WTC11 (cell line): ENCODE data around the gene ADIPOR2. TPM values are rescaled to one million over a fixed set of nuclear protein-coding genes. Genes with fewer than 3 reads are reported as not detected.

Source experiments
- ATAC-seq: fragments of 200-7000 bp; cut with Tn5 transposase; 2 replicates; pipeline ENCODE4 v1.10.0; 2021; ENCODE audit warnings: mild to moderate bottlenecking, moderate library complexity
- CTCF ChIA-PET: fragments of 300-600 bp; sonication (Branson Sonifier 250); formaldehyde crosslinking; loops from one replicate; lab custom pipeline; 2021; ENCODE audit warnings: antibody characterized with exemption; lab: Charles Lee
- POLR2A ChIA-PET: fragments of 350-600 bp; sonication (Branson Sonifier 250); formaldehyde crosslinking; loops from one replicate; lab custom pipeline; 2021; ENCODE audit warnings: antibody characterized with exemption; lab: Charles Lee
- DNase-seq: peaks from one replicate; pipeline ENCODE4 v3.0.0; 2021; ENCODE audit warnings: low spot score
- H3K27ac Mint-ChIP-seq: 2 replicates; pipeline ENCODE4 v1.8.0; 2021; ENCODE audit warnings: mixed read lengths
- H3K27me3 Mint-ChIP-seq: 2 replicates; pipeline ENCODE4 v1.8.0; 2021; ENCODE audit warnings: low read depth, mild to moderate bottlenecking, moderate library complexity, mixed read lengths
- H3K36me3 Mint-ChIP-seq: 2 replicates; pipeline ENCODE4 v1.8.0; 2021; ENCODE audit warnings: mixed read lengths
- H3K4me1 Mint-ChIP-seq: 2 replicates; pipeline ENCODE4 v1.8.0; 2022; ENCODE audit warnings: mixed read lengths
- H3K4me3 Mint-ChIP-seq: 2 replicates; pipeline ENCODE4 v1.8.0; 2021; ENCODE audit warnings: mild to moderate bottlenecking, moderate library complexity, mixed read lengths
- H3K9me3 Mint-ChIP-seq: 2 replicates; pipeline ENCODE4 v1.8.0; 2021; ENCODE audit warnings: mixed read lengths
- CREB1 ChIP-seq: sonication (generic); formaldehyde crosslinking; IDR thresholded peaks from 2 replicates; pipeline ENCODE4 v1.8.0; 2023; ENCODE audit warnings: mild to moderate bottlenecking, missing genetic modification reagents
- CREM ChIP-seq: sonication (generic); formaldehyde crosslinking; IDR thresholded peaks from 2 replicates; pipeline ENCODE4 v1.8.1; 2022; ENCODE audit warnings: mild to moderate bottlenecking, missing genetic modification reagents, moderate library complexity
- E2F1 ChIP-seq: sonication (generic); formaldehyde crosslinking; IDR thresholded peaks from 2 replicates; pipeline ENCODE4 v1.8.0; 2022; ENCODE audit warnings: mild to moderate bottlenecking, missing genetic modification reagents
- E2F5 ChIP-seq: sonication (generic); formaldehyde crosslinking; IDR thresholded peaks from 2 replicates; pipeline ENCODE4 v1.8.1; 2022; ENCODE audit warnings: mild to moderate bottlenecking, moderate library complexity, missing genetic modification reagents
- ESRRA ChIP-seq: sonication (generic); formaldehyde crosslinking; IDR thresholded peaks from 2 replicates; pipeline ENCODE4 v1.8.1; 2022; ENCODE audit warnings: mild to moderate bottlenecking, missing genetic modification reagents, borderline replicate concordance
- FOXK1 ChIP-seq: sonication (generic); formaldehyde crosslinking; IDR thresholded peaks from 2 replicates; pipeline ENCODE4 v1.8.0; 2022; ENCODE audit warnings: mild to moderate bottlenecking, moderate library complexity, missing genetic modification reagents
- GTF2I ChIP-seq: fragments of 250-450 bp; sonication (Bioruptor Pico); conservative IDR thresholded peaks from 2 replicates; pipeline ENCODE4 v1.4.0; 2021; ENCODE audit warnings: mild to moderate bottlenecking
- HMGXB4 ChIP-seq: sonication (generic); formaldehyde crosslinking; IDR thresholded peaks from 2 replicates; pipeline ENCODE4 v1.8.1; 2023; ENCODE audit warnings: mild to moderate bottlenecking, moderate library complexity, missing genetic modification reagents
- IRF2 ChIP-seq: sonication (generic); formaldehyde crosslinking; IDR thresholded peaks from 2 replicates; pipeline ENCODE4 v1.8.0; 2022; ENCODE audit warnings: low read depth, missing genetic modification reagents, borderline replicate concordance
- JAZF1 ChIP-seq: fragments of 250-450 bp; sonication (Bioruptor Pico); IDR thresholded peaks from 2 replicates; pipeline ENCODE4 v1.9.0; 2021; ENCODE audit warnings: moderate library complexity, mild to moderate bottlenecking, inconsistent platforms
- JUN ChIP-seq: sonication (generic); formaldehyde crosslinking; IDR thresholded peaks from 2 replicates; pipeline ENCODE4 v1.8.0; 2023; ENCODE audit warnings: mild to moderate bottlenecking, missing genetic modification reagents
- KAT7 ChIP-seq: sonication (generic); formaldehyde crosslinking; IDR thresholded peaks from 2 replicates; pipeline ENCODE4 v1.8.1; 2023; ENCODE audit warnings: missing genetic modification reagents, mild to moderate bottlenecking, borderline replicate concordance
- MXD4 ChIP-seq: fragments of 250-450 bp; sonication (Bioruptor Pico); IDR thresholded peaks from 2 replicates; pipeline ENCODE4 v1.8.0; 2021; ENCODE audit warnings: mild to moderate bottlenecking, moderate library complexity, borderline replicate concordance
- NFATC4 ChIP-seq: fragments of 250-450 bp; sonication (Bioruptor Pico); IDR thresholded peaks from 2 replicates; pipeline ENCODE4 v1.9.0; 2021; ENCODE audit warnings: mild to moderate bottlenecking
- NFE2L1 ChIP-seq: sonication (generic); formaldehyde crosslinking; IDR thresholded peaks from 2 replicates; pipeline ENCODE4 v1.8.1; 2023; ENCODE audit warnings: missing genetic modification reagents
- NR3C1 ChIP-seq: sonication (generic); formaldehyde crosslinking; conservative IDR thresholded peaks from 2 replicates; pipeline ENCODE4 v1.8.1; 2023; ENCODE audit warnings: low read depth, mild to moderate bottlenecking, missing genetic modification reagents
- SMAD4 ChIP-seq: sonication (generic); formaldehyde crosslinking; IDR thresholded peaks from 2 replicates; pipeline ENCODE4 v1.8.0; 2022; ENCODE audit warnings: mild to moderate bottlenecking, missing genetic modification reagents
- SP1 ChIP-seq: sonication (generic); formaldehyde crosslinking; conservative IDR thresholded peaks from 2 replicates; pipeline ENCODE4 v1.8.1; 2022; ENCODE audit warnings: missing genetic modification reagents
- TEAD1 ChIP-seq: sonication (generic); formaldehyde crosslinking; IDR thresholded peaks from 2 replicates; pipeline ENCODE4 v1.8.0; 2022; ENCODE audit warnings: mild to moderate bottlenecking, missing genetic modification reagents
- TEAD4 ChIP-seq: sonication (generic); formaldehyde crosslinking; IDR thresholded peaks from 2 replicates; pipeline ENCODE4 v1.8.0; 2022; ENCODE audit warnings: mild to moderate bottlenecking, missing genetic modification reagents
- TP53 ChIP-seq: sonication (generic); formaldehyde crosslinking; IDR thresholded peaks from 2 replicates; pipeline ENCODE4 v1.8.1; 2023; ENCODE audit warnings: mild to moderate bottlenecking, missing genetic modification reagents
- ZBTB21 ChIP-seq: sonication (generic); formaldehyde crosslinking; IDR thresholded peaks from 2 replicates; pipeline ENCODE4 v1.8.1; 2023; ENCODE audit warnings: mild to moderate bottlenecking, missing genetic modification reagents, borderline replicate concordance
- ZBTB43 ChIP-seq: sonication (generic); formaldehyde crosslinking; IDR thresholded peaks from 2 replicates; pipeline ENCODE4 v1.8.1; 2023; ENCODE audit warnings: mild to moderate bottlenecking, missing genetic modification reagents
- ZNF219 ChIP-seq: sonication (generic); formaldehyde crosslinking; IDR thresholded peaks from 2 replicates; pipeline ENCODE4 v1.8.0; 2023; ENCODE audit warnings: missing genetic modification reagents, mild to moderate bottlenecking, borderline replicate concordance
- ZNF396 ChIP-seq: fragments of 250-450 bp; sonication (Bioruptor Pico); IDR thresholded peaks from 2 replicates; pipeline ENCODE4 v1.8.0; 2021; ENCODE audit warnings: mild to moderate bottlenecking, moderate library complexity, borderline replicate concordance
- ZNF416 ChIP-seq: fragments of 250-450 bp; sonication (Bioruptor Pico); IDR thresholded peaks from 2 replicates; pipeline ENCODE4 v1.9.0; 2021; ENCODE audit warnings: mild to moderate bottlenecking, inconsistent platforms
- total RNA-seq: library from RNA; stranded (reverse); gene quantifications from 3 replicates; pipeline ENCODE4 v1.2.3, GENCODE V29; 2021
- TF ChIP-seq, protein P1 (sequence below): sonication (generic); formaldehyde crosslinking; IDR thresholded peaks from 2 replicates; pipeline ENCODE4 v1.8.1; 2023; ENCODE audit warnings: mild to moderate bottlenecking, missing genetic modification reagents, moderate library complexity
- TF ChIP-seq, protein P2 (sequence below): fragments of 250-450 bp; sonication (Bioruptor Pico); IDR thresholded peaks from 2 replicates; pipeline ENCODE4 v2.1.2; 2022; ENCODE audit warnings: mild to moderate bottlenecking, moderate library complexity
- TF ChIP-seq, protein P3 (sequence below): sonication (generic); formaldehyde crosslinking; IDR thresholded peaks from 2 replicates; pipeline ENCODE4 v1.8.0; 2022; ENCODE audit warnings: mild to moderate bottlenecking, missing genetic modification reagents

The ADIPOR2 gene
- total RNA-seq, 1 experiment from 2014 or later = 38.4 TPM

- ATAC-seq = no peak
- H3K27ac Mint-ChIP-seq = no peak overlapping the region
- no peak overlapping the region for H3K4me3 Mint-ChIP-seq
- DNase-seq = no peak
- H3K9me3 Mint-ChIP-seq = peaks cover 3% of the 10 kb centered on the region; the same call in 1 of the 2 replicates
- POLR2A ChIA-PET = no interaction called here
- peaks cover 21% of the 10 kb centered on the region for H3K4me1 Mint-ChIP-seq
- TF ChIP-seq E2F1 (CRISPR knock-in tag) (no peak), NR3C1 (CRISPR knock-in tag) (no peak), ZBTB43 (no peak), HMGXB4 (CRISPR knock-in tag) (no peak), TEAD4 (CRISPR knock-in tag) (no peak), CREB1 (no peak), ZNF219 (no peak), IRF2 (no peak), ZNF416 (CRISPR knock-in tag) (no peak), NFATC4 (CRISPR knock-in tag) (no peak), JUN (no peak), SP1 (no peak), TP53 (CRISPR knock-in tag) (no peak)
- TF ChIP-seq, protein P1, sequence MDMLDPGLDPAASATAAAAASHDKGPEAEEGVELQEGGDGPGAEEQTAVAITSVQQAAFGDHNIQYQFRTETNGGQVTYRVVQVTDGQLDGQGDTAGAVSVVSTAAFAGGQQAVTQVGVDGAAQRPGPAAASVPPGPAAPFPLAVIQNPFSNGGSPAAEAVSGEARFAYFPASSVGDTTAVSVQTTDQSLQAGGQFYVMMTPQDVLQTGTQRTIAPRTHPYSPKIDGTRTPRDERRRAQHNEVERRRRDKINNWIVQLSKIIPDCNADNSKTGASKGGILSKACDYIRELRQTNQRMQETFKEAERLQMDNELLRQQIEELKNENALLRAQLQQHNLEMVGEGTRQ (CRISPR knock-in tag) = no peak
- TF ChIP-seq, protein P2, sequence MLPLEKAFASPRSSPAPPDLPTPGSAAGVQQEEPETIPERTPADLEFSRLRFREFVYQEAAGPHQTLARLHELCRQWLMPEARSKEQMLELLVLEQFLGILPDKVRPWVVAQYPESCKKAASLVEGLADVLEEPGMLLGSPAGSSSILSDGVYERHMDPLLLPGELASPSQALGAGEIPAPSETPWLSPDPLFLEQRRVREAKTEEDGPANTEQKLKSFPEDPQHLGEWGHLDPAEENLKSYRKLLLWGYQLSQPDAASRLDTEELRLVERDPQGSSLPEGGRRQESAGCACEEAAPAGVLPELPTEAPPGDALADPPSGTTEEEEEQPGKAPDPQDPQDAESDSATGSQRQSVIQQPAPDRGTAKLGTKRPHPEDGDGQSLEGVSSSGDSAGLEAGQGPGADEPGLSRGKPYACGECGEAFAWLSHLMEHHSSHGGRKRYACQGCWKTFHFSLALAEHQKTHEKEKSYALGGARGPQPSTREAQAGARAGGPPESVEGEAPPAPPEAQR (CRISPR knock-in tag) = no peak
- TF ChIP-seq, all 79 proteins: peak for 0
- Mint-ChIP-seq H3K36me3 (peaks cover 13% of the 10 kb centered on the region), H3K27me3 (no peaks in the 10 kb centered on the region)
- CTCF ChIA-PET = interaction anchor here (1.2 to 3.9 kb wide), 3 partner anchors 87 to 243 kb away, joined by 3 to 27 read pairs (median 7); no protein-coding TSS in a partner anchor
These were observed 5.9 kb downstream of the ADIPOR2 start for GRCh38 chr12:1696800-1697199.

DNA sequence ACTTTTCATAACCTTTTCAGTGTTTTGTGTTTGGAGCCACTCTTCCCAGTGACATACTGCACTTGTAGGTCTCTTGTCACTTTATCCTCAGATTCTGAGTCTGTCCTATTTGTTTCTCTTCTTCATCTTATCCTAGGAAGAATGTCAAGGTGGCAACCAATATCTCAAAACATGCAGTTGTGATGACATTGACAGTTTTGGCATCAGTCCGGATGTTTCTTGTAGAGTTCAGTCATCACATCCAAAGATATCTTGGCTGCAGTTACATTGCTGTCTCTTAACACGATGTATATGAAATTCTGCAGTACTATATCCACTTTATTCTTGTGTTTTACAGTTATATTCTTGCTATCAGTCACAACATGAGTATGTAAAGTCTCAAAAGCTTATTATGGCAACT lies 6.4 kb downstream of the ADIPOR2 start:
- H3K27ac Mint-ChIP-seq = peak overlapping the region; percentile 5; the same call in 1 of the 2 replicates
- ATAC-seq = no peak
- peaks cover 13% of the 10 kb centered on the region for H3K36me3 Mint-ChIP-seq
- H3K9me3 Mint-ChIP-seq = peaks cover 3% of the 10 kb centered on the region; the same call in 1 of the 2 replicates
- no peaks in the 10 kb centered on the region for H3K27me3 Mint-ChIP-seq
- H3K4me1 Mint-ChIP-seq = peaks cover 19% of the 10 kb centered on the region
- H3K4me3 Mint-ChIP-seq = no peak overlapping the region
- ChIA-PET POLR2A (no interaction called here), CTCF (interaction anchor here (0.7 to 3.9 kb wide), 5 partner anchors 45 to 243 kb away, joined by 3 to 27 read pairs (median 4); no protein-coding TSS in a partner anchor)
- no peak for DNase-seq
- no peak for TF ChIP-seq KAT7
- no peak for TF ChIP-seq ESRRA (CRISPR knock-in tag)
- TF ChIP-seq ZNF396 (CRISPR knock-in tag) = no peak
- TF ChIP-seq SMAD4 (CRISPR knock-in tag) = no peak
- no peak for TF ChIP-seq FOXK1 (CRISPR knock-in tag)
- no peak for TF ChIP-seq TEAD1 (CRISPR knock-in tag)
- TF ChIP-seq, protein P3, sequence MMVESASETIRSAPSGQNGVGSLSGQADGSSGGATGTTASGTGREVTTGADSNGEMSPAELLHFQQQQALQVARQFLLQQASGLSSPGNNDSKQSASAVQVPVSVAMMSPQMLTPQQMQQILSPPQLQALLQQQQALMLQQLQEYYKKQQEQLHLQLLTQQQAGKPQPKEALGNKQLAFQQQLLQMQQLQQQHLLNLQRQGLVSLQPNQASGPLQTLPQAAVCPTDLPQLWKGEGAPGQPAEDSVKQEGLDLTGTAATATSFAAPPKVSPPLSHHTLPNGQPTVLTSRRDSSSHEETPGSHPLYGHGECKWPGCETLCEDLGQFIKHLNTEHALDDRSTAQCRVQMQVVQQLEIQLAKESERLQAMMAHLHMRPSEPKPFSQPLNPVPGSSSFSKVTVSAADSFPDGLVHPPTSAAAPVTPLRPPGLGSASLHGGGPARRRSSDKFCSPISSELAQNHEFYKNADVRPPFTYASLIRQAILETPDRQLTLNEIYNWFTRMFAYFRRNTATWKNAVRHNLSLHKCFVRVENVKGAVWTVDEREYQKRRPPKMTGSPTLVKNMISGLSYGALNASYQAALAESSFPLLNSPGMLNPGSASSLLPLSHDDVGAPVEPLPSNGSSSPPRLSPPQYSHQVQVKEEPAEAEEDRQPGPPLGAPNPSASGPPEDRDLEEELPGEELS (CRISPR knock-in tag) = no peak
- no peak for TF ChIP-seq JAZF1 (CRISPR knock-in tag)
- no peak for TF ChIP-seq CREM (CRISPR knock-in tag)
- TF ChIP-seq NFE2L1 (CRISPR knock-in tag) = no peak
- no peak for TF ChIP-seq ZBTB21
- TF ChIP-seq E2F5 = no peak
- TF ChIP-seq MXD4 = no peak
- no peak for TF ChIP-seq GTF2I (CRISPR knock-in tag)
